Ascending aorta (tissue), 2 donors: ENCODE data around the gene TCF15. TPM values are rescaled to one million over a fixed set of nuclear protein-coding genes. Genes with fewer than 3 reads are reported as not detected.

Experiments used
- DNase-seq, 2 donors: peaks; one replicate each; pipeline ENCODE4 v3.0.0-alpha.2; 2019; ENCODE audit warnings: low spot score in 2 of 2
- H3K27ac ChIP-seq, 2 donors: fragments of 200-600 bp; sonication (generic); one replicate each; pipeline ENCODE4 v1.5.1; 2016 to 2017; ENCODE audit warnings: mild to moderate bottlenecking in 1 of 2
- H3K27me3 ChIP-seq: fragments of 200-600 bp; sonication (generic); one replicate; pipeline ENCODE4 v1.5.1; 2017
- H3K36me3 ChIP-seq, 2 donors: fragments of 200-600 bp; sonication (generic); one replicate each; pipeline ENCODE4 v1.5.1; 2016
- H3K4me1 ChIP-seq, 2 donors: fragments of 200-600 bp; sonication (generic); one replicate each; pipeline ENCODE4 v1.5.1; 2016 to 2017; ENCODE audit warnings: mild to moderate bottlenecking in 1 of 2
- H3K4me3 ChIP-seq, 2 donors: fragments of 200-600 bp; sonication (generic); one replicate each; pipeline ENCODE4 v1.5.1; 2016 to 2017; ENCODE audit warnings: mild to moderate bottlenecking in 1 of 2
- H3K9me3 ChIP-seq, 2 donors: fragments of 200-600 bp; sonication (generic); one replicate each; pipeline ENCODE4 v1.5.1; 2016
- intact Hi-C: fragments of 100-400 bp; cut with DNase I; formaldehyde crosslinking; loops from one replicate; pipeline ENCODE4 v1.15.1; 2023
- total RNA-seq: library from RNA; depleted of rRNA; stranded (reverse); fragments of >200 nt; gene quantifications from one replicate; pipeline ENCODE4 v1.1.0, GENCODE V29; 2016
- TF ChIP-seq, protein P1 (sequence below), 3 experiments: fragments of 200-600 bp in 2 of 3; fragments of 450-650 bp in 1 of 3; sonication (generic) in 2 of 3; IDR thresholded peaks; one replicate each; pipeline ENCODE4 v1.5.1; 2016 to 2019; ENCODE audit warnings: antibody characterized with exemption in 3 of 3, mild to moderate bottlenecking in 1 of 3, moderate library complexity in 1 of 3

The TCF15 gene
- total RNA-seq, 1 donor from 2014 or later: 8.3 TPM

DNA sequence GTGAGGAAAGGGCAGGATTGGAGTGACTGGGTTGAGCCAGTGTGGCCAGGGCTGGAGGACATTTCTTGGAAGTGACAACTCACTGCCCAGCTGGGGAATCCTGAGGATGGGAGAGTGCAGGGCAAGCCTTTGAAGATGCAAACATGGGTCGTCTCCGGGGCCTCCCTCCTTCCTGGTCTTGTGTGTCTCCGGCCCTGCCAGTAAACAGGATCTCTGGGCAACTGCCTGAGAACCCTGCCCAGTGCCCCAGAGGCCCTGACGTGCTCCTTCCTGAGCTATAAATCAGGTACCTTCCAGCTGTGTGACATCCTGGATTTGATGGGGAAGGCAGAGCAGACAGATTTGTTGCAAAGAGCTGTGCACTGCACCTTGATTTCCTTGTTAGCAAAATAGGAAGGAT is 12.9 kb upstream of the TCF15 start:
- no peak for DNase-seq
- Histone ChIP-seq H3K4me1 (no peaks in the 10 kb centered on the region), H3K9me3 (no peaks in the 10 kb centered on the region), H3K36me3 (no peaks in the 10 kb centered on the region), H3K27ac (no peak overlapping the region), H3K27me3 (no peaks in the 10 kb centered on the region), H3K4me3 (no peak overlapping the region)
- TF ChIP-seq, protein P1, sequence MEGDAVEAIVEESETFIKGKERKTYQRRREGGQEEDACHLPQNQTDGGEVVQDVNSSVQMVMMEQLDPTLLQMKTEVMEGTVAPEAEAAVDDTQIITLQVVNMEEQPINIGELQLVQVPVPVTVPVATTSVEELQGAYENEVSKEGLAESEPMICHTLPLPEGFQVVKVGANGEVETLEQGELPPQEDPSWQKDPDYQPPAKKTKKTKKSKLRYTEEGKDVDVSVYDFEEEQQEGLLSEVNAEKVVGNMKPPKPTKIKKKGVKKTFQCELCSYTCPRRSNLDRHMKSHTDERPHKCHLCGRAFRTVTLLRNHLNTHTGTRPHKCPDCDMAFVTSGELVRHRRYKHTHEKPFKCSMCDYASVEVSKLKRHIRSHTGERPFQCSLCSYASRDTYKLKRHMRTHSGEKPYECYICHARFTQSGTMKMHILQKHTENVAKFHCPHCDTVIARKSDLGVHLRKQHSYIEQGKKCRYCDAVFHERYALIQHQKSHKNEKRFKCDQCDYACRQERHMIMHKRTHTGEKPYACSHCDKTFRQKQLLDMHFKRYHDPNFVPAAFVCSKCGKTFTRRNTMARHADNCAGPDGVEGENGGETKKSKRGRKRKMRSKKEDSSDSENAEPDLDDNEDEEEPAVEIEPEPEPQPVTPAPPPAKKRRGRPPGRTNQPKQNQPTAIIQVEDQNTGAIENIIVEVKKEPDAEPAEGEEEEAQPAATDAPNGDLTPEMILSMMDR (IDR thresholded peaks at IDR 0.05): no peak
- intact Hi-C loops: no loop called here

DNA sequence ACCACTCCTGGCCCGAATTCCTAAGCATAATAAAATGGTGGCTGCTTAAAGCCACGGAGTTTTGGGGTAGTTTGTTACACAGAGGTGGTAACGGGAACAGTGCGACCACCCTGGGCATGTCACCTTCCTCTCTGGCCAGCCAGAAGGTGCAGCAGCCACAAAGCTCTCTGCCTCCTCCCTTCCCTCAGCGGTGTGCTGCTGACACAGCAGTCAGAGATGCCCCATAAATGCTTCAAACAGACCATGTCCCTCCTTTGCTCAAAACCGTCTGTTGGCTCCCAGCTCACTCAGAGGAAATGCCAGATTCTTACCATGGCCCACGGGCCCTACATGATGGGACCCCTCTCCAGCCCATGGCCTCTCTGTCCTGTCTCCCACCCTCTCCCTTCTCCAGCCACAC is 12.1 kb upstream of the TCF15 start:
- TF ChIP-seq, protein P1 (IDR thresholded peaks at IDR 0.05): no peak
- intact Hi-C loops: no loop called here
- no peaks in the 10 kb centered on the region for H3K27me3 ChIP-seq

DNA sequence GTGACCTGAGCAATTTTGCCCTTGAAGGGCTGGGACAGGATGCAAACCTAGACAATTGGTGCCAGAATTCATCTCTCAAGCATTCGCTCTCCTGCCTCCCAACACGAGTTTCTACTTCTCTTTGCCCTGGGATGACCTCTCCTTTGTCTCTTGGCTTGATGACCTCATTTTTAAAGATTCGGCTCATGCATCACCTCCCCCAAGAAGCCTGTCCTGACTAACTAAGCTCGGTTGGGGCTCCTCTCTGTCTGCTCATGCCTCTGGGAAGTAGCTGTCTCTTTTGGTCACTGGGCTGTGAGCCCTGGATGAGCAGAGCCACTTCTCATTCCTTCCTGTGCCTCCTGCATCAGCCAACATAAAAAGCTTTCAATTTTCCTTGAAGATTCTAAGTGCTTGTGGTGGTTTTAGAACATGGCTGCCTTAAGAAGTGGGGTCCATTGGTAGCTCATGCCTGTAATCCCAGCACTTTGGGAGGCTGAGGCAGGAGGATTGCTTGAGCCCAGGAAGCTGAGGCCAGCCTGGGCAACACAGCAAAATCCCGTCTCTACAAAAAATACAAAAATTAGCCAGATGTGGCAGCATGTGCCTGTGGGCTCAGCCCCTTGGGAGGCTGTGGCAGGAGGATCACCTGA is 11.1 kb upstream of the TCF15 start:
- no peaks in the 10 kb centered on the region for H3K36me3 ChIP-seq
- no peaks in the 10 kb centered on the region for H3K9me3 ChIP-seq
- no peaks in the 10 kb centered on the region for H3K27me3 ChIP-seq
- no peaks in the 10 kb centered on the region for H3K4me1 ChIP-seq
- no peak overlapping the region for H3K27ac ChIP-seq
- TF ChIP-seq, protein P1 (IDR thresholded peaks at IDR 0.05): no peak
- no peak for DNase-seq
- no peak overlapping the region for H3K4me3 ChIP-seq
- intact Hi-C loops: no loop called here

More for the DNA sequence above, 12.1 kb upstream of the TCF15 start:
- Histone ChIP-seq H3K4me1 (no peaks in the 10 kb centered on the region), H3K4me3 (no peak overlapping the region), H3K27ac (no peak overlapping the region), H3K36me3 (no peaks in the 10 kb centered on the region), H3K9me3 (no peaks in the 10 kb centered on the region)
- DNase-seq: no peak

DNA sequence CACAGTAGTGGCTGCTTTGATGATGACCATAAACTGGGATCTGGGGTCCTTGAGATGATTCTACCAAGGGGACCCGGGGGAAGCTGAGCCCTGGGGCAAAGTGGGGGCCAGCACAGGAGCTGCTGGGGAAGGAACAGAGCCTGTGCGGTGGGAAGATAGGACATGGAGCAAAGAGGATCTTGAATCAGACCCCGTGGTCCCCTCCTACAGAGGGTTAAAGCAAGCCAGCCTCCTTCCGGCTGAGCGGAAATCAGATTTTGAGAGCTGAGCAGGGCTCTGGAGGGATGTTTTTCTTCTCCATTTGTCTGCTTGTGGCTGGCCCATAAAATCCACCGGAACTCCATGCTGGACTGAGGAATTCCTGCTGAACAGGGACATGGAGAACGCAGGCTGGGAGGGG is 10.1 kb upstream of the TCF15 start:
- Histone ChIP-seq H3K27ac (no peak overlapping the region), H3K4me1 (no peaks in the 10 kb centered on the region), H3K4me3 (no peak overlapping the region), H3K27me3 (no peaks in the 10 kb centered on the region), H3K36me3 (no peaks in the 10 kb centered on the region), H3K9me3 (no peaks in the 10 kb centered on the region)
- TF ChIP-seq, protein P1 (IDR thresholded peaks at IDR 0.05): no peak
- DNase-seq: no peak
- intact Hi-C loops: no loop called here

DNA sequence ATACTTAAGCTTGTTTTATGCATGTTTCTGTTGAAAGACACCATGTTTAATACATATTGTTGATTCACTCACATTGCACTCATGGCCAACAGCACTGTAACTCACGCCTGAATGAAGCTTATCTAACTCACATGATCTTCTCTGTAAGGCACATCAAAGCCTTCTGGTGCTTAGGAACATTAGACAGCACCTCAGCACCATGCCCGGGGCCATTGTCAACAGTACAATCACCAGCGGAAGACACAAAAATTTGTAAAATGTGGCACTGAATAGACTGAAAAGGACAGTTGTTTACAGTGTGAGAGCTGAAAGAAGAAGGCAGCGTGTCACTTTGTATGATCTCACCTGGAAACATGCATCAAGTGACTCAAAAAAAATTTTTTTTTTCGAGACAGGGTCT is 8.9 kb upstream of the TCF15 start:
- H3K4me3 ChIP-seq: no peak overlapping the region
- no peaks in the 10 kb centered on the region for H3K9me3 ChIP-seq
- no peaks in the 10 kb centered on the region for H3K36me3 ChIP-seq
- no peak overlapping the region for H3K27ac ChIP-seq
- intact Hi-C loops: no loop called here
- DNase-seq: no peak
- TF ChIP-seq, protein P1 (IDR thresholded peaks at IDR 0.05): no peak
- H3K27me3 ChIP-seq: no peaks in the 10 kb centered on the region
- no peaks in the 10 kb centered on the region for H3K4me1 ChIP-seq
